GM12874 (cell line): Measurements from ENCODE around the gene GTSF1L.

Experiments used
- TF ChIP-seq, protein P1 (sequence below): IDR thresholded peaks from 2 replicates; pipeline ENCODE4 v1.5.1; 2011; ENCODE audit warnings: low read depth, mild to moderate bottlenecking, control low read depth, low read length, moderate library complexity; ENCODE audit not compliant: insufficient read depth

GTSF1L gene

DNA sequence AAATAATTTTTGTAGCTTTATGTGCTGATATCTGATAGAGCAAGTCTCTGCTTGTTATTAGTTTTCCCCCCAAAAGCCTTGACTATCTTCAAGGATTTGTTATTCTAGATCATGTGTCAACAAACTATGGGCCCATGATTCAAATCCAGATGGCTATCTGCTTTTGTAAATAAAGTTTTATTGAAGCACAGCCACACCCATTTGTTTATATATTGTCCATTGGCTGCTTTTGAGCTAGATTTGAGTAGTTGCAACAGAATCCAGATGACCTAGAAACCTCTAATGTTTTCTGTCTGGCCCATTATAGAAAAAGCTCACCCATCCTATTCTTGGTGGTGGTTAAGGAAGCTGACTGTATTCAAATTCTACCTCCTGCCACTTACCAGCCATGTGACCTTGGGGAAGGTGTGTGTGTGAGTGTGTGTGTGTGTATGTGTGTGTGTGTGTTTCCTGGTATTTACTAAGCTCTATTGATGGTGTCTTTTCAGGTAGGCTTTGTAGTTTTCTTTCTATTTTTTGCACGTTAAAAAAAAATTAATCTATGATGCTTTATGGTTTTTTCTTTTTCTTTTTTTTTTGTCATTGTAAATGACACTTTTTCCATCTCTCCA is 1.3 kb upstream of the GTSF1L start:
- TF ChIP-seq, protein P1, sequence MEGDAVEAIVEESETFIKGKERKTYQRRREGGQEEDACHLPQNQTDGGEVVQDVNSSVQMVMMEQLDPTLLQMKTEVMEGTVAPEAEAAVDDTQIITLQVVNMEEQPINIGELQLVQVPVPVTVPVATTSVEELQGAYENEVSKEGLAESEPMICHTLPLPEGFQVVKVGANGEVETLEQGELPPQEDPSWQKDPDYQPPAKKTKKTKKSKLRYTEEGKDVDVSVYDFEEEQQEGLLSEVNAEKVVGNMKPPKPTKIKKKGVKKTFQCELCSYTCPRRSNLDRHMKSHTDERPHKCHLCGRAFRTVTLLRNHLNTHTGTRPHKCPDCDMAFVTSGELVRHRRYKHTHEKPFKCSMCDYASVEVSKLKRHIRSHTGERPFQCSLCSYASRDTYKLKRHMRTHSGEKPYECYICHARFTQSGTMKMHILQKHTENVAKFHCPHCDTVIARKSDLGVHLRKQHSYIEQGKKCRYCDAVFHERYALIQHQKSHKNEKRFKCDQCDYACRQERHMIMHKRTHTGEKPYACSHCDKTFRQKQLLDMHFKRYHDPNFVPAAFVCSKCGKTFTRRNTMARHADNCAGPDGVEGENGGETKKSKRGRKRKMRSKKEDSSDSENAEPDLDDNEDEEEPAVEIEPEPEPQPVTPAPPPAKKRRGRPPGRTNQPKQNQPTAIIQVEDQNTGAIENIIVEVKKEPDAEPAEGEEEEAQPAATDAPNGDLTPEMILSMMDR: no peak

DNA sequence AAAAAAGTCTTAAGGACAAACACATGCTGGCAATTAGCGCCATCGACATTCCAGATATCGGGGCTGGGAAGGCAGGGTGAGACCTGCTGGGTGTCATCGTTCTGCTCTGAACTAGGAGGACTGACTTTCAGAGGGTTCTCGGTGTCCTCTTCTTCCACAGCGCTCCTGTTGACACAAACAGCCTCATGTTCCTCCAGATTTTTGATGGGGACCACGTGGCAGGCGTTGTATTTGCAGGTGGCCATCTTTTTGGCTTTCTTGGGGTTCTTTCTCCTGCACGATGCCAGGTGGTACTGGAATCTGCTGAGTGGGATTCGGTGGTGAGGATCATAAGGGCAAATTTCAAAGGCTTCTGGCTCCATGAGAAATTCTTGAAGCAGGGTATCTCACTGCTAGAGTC is 469 bp downstream of the GTSF1L start:
- TF ChIP-seq, protein P1: no peak

DNA sequence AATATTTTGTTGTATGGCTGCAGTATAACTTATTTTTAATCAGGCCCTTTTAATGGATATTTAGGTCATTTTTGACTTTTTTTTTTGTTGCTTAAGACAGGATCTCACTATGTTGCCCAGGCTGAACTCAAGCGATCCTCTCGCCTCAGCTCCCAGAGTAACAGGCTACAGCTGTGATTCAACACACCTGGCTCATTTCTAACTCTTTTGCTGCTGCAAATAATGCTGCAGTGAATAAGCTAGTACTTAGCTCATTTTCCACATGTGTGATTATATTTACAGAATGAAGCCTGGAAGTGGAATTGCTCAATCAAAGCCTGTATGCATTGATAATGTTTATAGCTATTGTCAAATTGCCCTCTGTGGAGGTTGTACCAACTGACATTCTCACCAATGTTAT is 1.1 kb downstream of the GTSF1L start:
- TF ChIP-seq, protein P1: no peak

DNA sequence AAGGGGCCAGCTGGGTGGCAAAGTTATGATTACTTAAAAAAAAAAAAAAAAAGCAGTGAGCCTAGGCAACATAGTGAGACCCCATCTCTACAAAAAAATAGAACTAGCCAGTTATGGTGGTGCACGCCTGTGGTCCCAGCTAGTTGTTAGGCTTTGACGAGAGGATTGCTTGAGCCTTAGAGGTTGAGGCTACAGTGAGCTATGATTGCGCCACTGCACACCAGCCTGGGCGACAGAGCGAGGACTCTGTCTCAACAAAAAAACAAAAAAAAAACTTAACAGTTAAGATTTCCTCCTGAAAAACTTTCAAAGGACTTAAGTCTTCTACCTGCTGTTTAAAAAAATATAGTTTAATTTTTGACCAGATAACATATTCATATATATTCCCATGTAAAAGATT is 2.4 kb downstream of the GTSF1L start:
- TF ChIP-seq, protein P1: no peak

DNA sequence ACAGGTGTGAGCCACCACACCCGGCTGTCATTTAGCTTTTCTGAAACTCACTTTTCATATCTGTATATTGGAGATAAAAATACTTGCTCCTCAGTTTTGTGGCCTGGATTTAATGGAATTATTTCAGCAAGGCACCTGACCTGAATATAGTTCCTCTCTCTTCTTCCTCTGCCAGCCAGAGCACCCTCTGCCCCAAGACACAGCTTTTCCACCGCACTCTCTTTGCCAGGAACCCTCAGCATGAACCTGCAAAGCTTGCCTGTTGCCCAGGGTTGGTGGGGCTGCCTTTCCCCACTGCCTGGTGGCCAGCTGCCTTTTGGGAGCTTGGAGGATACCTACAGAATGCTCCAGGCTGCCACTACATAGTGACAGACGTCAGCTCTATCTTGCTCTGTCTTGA is 3.1 kb downstream of the GTSF1L start:
- TF ChIP-seq, protein P1: no peak

DNA sequence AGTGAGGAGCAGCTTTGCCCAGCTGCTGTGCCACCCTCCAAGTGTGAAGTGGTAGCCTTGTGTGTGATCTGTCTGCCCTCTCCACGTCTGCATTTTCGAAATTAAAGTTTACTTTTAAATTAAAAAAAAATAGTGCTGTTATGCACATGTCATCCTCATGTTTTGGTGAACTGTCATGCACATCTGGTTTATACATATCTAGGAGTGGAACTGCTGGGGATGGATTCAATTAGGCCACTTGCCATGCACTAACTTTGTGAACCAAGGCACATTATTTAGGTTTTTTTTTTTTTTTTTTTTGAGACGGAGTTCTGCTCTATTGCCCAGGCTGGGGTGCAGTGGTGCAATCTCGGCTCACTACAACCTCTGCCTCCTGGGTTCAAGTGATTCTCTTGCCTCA is 3.6 kb downstream of the GTSF1L start:
- TF ChIP-seq, protein P1: no peak

DNA sequence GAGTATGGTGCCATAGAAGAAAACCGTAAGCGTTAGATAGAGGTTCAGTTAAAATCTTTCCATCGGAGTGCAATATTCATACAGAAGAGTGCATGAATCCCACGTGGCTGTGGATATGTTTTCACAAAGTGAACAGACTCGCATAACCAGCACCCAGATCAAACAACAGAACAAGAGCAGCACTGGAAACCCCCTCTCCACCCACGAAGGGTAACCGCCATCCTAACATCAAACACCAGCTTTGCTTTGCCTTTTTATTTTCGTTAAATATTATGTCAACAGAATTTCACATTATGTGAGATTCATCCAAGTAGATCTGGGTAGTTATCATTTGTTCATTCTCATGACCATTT is 4.7 kb downstream of the GTSF1L start:
- TF ChIP-seq, protein P1: no peak
